Liver (tissue), 9 donors: ENCODE measurements around the gene KLRF1. TPM values are rescaled to one million over a fixed set of nuclear protein-coding genes. Genes with fewer than 3 reads are reported as not detected.

ENCODE experiments used
- DNase-seq: peaks from one replicate; pipeline ENCODE4 v3.0.0-alpha.2; 2017; ENCODE audit warnings: low spot score
- H3K27ac ChIP-seq, 2 donors: one replicate each; pipeline ENCODE4 v1.7.0; 2013; ENCODE audit warnings: inconsistent platforms in 2 of 2, low read length in 2 of 2, control low read depth in 1 of 2, low read depth in 1 of 2, mild to moderate bottlenecking in 1 of 2
- H3K27me3 ChIP-seq, 4 donors: one replicate each; pipeline versions ENCODE4 v1.6.1 to v1.7.0; 2013; ENCODE audit warnings: low read length in 3 of 4, inconsistent platforms in 1 of 4, mild to moderate bottlenecking in 1 of 4, moderate library complexity in 1 of 4; ENCODE audit not compliant: control insufficient read depth in 4 of 4, insufficient read depth in 4 of 4
- H3K36me3 ChIP-seq, 4 donors: one replicate each; pipeline versions ENCODE4 v1.6.1 to v1.7.0; 2013; ENCODE audit warnings: low read length in 3 of 4, mild to moderate bottlenecking in 3 of 4, low read depth in 1 of 4, moderate library complexity in 1 of 4; ENCODE audit not compliant: control insufficient read depth in 4 of 4, insufficient read depth in 3 of 4
- H3K4me1 ChIP-seq, 4 donors: one replicate each; pipeline versions ENCODE4 v1.6.1 to v1.7.0; 2013; ENCODE audit warnings: low read length in 3 of 4, mild to moderate bottlenecking in 3 of 4, moderate library complexity in 1 of 4; ENCODE audit not compliant: control insufficient read depth in 4 of 4, insufficient read depth in 4 of 4
- H3K4me3 ChIP-seq, 3 donors: one replicate each; pipeline versions ENCODE4 v1.6.1 to v1.7.0; 2013; ENCODE audit warnings: low read length in 3 of 3, control low read depth in 1 of 3, low read depth in 1 of 3, mild to moderate bottlenecking in 1 of 3
- H3K9ac ChIP-seq, 2 donors: one replicate each; pipeline ENCODE4 v1.7.0; 2013; ENCODE audit warnings: low read length in 2 of 2, mild to moderate bottlenecking in 2 of 2, moderate library complexity in 2 of 2, control low read depth in 1 of 2, low read depth in 1 of 2
- H3K9me3 ChIP-seq, 4 donors: one replicate each; pipeline versions ENCODE4 v1.6.1 to v1.7.0; 2013; ENCODE audit warnings: low read length in 3 of 4; ENCODE audit not compliant: control insufficient read depth in 4 of 4
- ATF3 ChIP-seq: IDR thresholded peaks from 2 replicates; pipeline ENCODE4 v1.6.1; 2016; ENCODE audit warnings: antibody characterized with exemption
- EGR1 ChIP-seq, 2 donors: IDR thresholded peaks; 2 replicates each; pipeline ENCODE4 v1.6.1; 2016 to 2018; ENCODE audit warnings: antibody characterized with exemption in 2 of 2, low read depth in 2 of 2
- FOXA1 ChIP-seq: IDR thresholded peaks from 2 replicates; pipeline ENCODE4 v1.6.1; 2016; ENCODE audit warnings: antibody characterized with exemption
- FOXA2 ChIP-seq: IDR thresholded peaks from 2 replicates; pipeline ENCODE4 v1.6.1; 2016; ENCODE audit warnings: antibody characterized with exemption
- GABPA ChIP-seq, 2 donors: IDR thresholded peaks in 1 of 2; conservative IDR thresholded peaks in 1 of 2; 2 replicates each; pipeline ENCODE4 v1.6.1; 2016; ENCODE audit warnings: antibody characterized with exemption in 2 of 2, mild to moderate bottlenecking in 1 of 2, moderate library complexity in 1 of 2
- HNF4A ChIP-seq, 2 donors: conservative IDR thresholded peaks; 2 replicates each; pipeline ENCODE4 v1.6.1; 2016; ENCODE audit warnings: antibody characterized with exemption in 2 of 2, mild to moderate bottlenecking in 2 of 2
- HNF4G ChIP-seq: IDR thresholded peaks from 2 replicates; pipeline ENCODE4 v1.6.1; 2016; ENCODE audit warnings: antibody characterized with exemption
- JUND ChIP-seq, 2 donors: IDR thresholded peaks; 2 replicates each; pipeline ENCODE4 v1.6.1; 2016; ENCODE audit warnings: antibody characterized with exemption in 2 of 2
- MAX ChIP-seq: IDR thresholded peaks from 2 replicates; pipeline ENCODE4 v1.6.1; 2016; ENCODE audit warnings: antibody characterized with exemption
- NR2F2 ChIP-seq: IDR thresholded peaks from 2 replicates; pipeline ENCODE4 v1.6.1; 2016; ENCODE audit warnings: antibody characterized with exemption
- RAD21 ChIP-seq, 2 donors: IDR thresholded peaks; 2 replicates each; pipeline ENCODE4 v1.6.1; 2016; ENCODE audit warnings: antibody characterized with exemption in 2 of 2, mild to moderate bottlenecking in 2 of 2
- REST ChIP-seq: IDR thresholded peaks from 2 replicates; pipeline ENCODE4 v1.6.1; 2016; ENCODE audit warnings: antibody characterized with exemption, mild to moderate bottlenecking
- RXRA ChIP-seq, 2 donors: IDR thresholded peaks; 2 replicates each; pipeline ENCODE4 v1.6.1; 2017 to 2018; ENCODE audit warnings: antibody characterized with exemption in 2 of 2, mild to moderate bottlenecking in 1 of 2
- SP1 ChIP-seq: IDR thresholded peaks from 2 replicates; pipeline ENCODE4 v1.6.1; 2018; ENCODE audit warnings: antibody characterized with exemption, mild to moderate bottlenecking
- TAF1 ChIP-seq: conservative IDR thresholded peaks from 2 replicates; pipeline ENCODE4 v1.6.1; 2016; ENCODE audit warnings: antibody characterized with exemption, mild to moderate bottlenecking
- YY1 ChIP-seq: IDR thresholded peaks from 2 replicates; pipeline ENCODE4 v1.6.1; 2016; ENCODE audit warnings: antibody characterized with exemption, mild to moderate bottlenecking
- WGBS: extraction: QIAGEN DNeasy Blood & Tissue Kit; methylation state at CpG from one replicate; pipeline ENCODE4 v1.1.7; 2013; 5-methylcytosine and 5-hydroxymethylcytosine counted together
- polyA plus RNA-seq, 2 donors: library from polyadenylated mRNA; stranded (reverse) in 1 of 2; unstranded in 1 of 2; fragments of 200-250 nt in 1 of 2; fragments of >200 nt in 1 of 2; fragmentation: Nextera tagmentation in 1 of 2; extraction: Ambion mirVana in 1 of 2; gene quantifications; one replicate each; pipeline versions ENCODE4 v1.2.1 to v1.2.3, GENCODE V29; 2013 to 2015
- total RNA-seq, 2 donors: library from RNA; depleted of rRNA; stranded (reverse); fragments of >200 nt; gene quantifications; one replicate each; pipeline ENCODE4 v1.2.3, GENCODE V29; 2014
- TF ChIP-seq, protein P1 (sequence below): IDR thresholded peaks from 2 replicates; pipeline ENCODE4 v1.6.1; 2016; ENCODE audit warnings: antibody characterized with exemption
- TF ChIP-seq, protein P2 (sequence below): fragments of 150-350 bp; IDR thresholded peaks from 2 replicates; pipeline ENCODE4 v1.5.1; 2017; ENCODE audit warnings: improper control_type of control experiment, low read depth, low read length; ENCODE audit not compliant: missing input control
- donor health status: healthy.
- donor health status: healthy.
- donor health status: healthy.
- donor health status: healthy.
- donor health status: healthy.

Gene KLRF1
- total and polyA plus RNA-seq, 4 donors = 0.18 to 1.5 (median 0.76) TPM

- no peak overlapping the region for H3K4me3 ChIP-seq
- no peak overlapping the region for H3K9ac ChIP-seq
- 97% methylated on average over 3 of the region's 3 CpGs for WGBS
- H3K36me3 ChIP-seq = no peaks in the 10 kb centered on the region
- no peak overlapping the region for H3K27ac ChIP-seq
- H3K27me3 ChIP-seq = no peaks in the 10 kb centered on the region
- DNase-seq = no peak
- H3K4me1 ChIP-seq = peaks cover 0 to 3% (median 2%) of the 10 kb centered on the region in 4 donors
- H3K9me3 ChIP-seq = no peaks in the 10 kb centered on the region
- no peak for TF ChIP-seq HNF4G
- no peak for TF ChIP-seq NR2F2
- TF ChIP-seq MAX = no peak
- TF ChIP-seq, protein P1, sequence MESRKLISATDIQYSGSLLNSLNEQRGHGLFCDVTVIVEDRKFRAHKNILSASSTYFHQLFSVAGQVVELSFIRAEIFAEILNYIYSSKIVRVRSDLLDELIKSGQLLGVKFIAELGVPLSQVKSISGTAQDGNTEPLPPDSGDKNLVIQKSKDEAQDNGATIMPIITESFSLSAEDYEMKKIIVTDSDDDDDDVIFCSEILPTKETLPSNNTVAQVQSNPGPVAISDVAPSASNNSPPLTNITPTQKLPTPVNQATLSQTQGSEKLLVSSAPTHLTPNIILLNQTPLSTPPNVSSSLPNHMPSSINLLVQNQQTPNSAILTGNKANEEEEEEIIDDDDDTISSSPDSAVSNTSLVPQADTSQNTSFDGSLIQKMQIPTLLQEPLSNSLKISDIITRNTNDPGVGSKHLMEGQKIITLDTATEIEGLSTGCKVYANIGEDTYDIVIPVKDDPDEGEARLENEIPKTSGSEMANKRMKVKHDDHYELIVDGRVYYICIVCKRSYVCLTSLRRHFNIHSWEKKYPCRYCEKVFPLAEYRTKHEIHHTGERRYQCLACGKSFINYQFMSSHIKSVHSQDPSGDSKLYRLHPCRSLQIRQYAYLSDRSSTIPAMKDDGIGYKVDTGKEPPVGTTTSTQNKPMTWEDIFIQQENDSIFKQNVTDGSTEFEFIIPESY = no peak
- TF ChIP-seq FOXA2 = no peak
- TF ChIP-seq ATF3 = no peak
- no peak for TF ChIP-seq SP1
- TF ChIP-seq YY1 = no peak
- TF ChIP-seq RAD21 (IDR thresholded peaks at IDR 0.05) = no peak
- TF ChIP-seq JUND (IDR thresholded peaks at IDR 0.05) = no peak
- TF ChIP-seq GABPA (IDR thresholded peaks at IDR 0.05 in 1 of 2, conservative IDR thresholded peaks at IDR 0.05 in 1 of 2) = no peak
- TF ChIP-seq TAF1 = no peak
- no peak for TF ChIP-seq FOXA1
- no peak for TF ChIP-seq HNF4A (conservative IDR thresholded peaks at IDR 0.05)
- no peak for TF ChIP-seq EGR1 (IDR thresholded peaks at IDR 0.05; ENCODE audit: low read depth in 2 of 2)
- TF ChIP-seq REST = no peak
- no peak for TF ChIP-seq RXRA (IDR thresholded peaks at IDR 0.05)
- TF ChIP-seq, protein P2, sequence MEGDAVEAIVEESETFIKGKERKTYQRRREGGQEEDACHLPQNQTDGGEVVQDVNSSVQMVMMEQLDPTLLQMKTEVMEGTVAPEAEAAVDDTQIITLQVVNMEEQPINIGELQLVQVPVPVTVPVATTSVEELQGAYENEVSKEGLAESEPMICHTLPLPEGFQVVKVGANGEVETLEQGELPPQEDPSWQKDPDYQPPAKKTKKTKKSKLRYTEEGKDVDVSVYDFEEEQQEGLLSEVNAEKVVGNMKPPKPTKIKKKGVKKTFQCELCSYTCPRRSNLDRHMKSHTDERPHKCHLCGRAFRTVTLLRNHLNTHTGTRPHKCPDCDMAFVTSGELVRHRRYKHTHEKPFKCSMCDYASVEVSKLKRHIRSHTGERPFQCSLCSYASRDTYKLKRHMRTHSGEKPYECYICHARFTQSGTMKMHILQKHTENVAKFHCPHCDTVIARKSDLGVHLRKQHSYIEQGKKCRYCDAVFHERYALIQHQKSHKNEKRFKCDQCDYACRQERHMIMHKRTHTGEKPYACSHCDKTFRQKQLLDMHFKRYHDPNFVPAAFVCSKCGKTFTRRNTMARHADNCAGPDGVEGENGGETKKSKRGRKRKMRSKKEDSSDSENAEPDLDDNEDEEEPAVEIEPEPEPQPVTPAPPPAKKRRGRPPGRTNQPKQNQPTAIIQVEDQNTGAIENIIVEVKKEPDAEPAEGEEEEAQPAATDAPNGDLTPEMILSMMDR = no peak
These were observed 44.9 kb downstream of the KLRF1 start for GRCh38 chr12:9872162-9872561.
